Inflammatory macrophage treated with lipopolysaccharide for 4 hours (primary cell): ENCODE data around the gene ZDHHC14.
A peak's percentile ranks its signal among the peaks of the same experiment; 100 is the strongest.

Experiments used
- DNase-seq: peaks from one replicate; pipeline ENCODE4 v3.0.0-alpha.2; 2020

The ZDHHC14 gene

GRCh38 chr6:157650261-157650640, 269.3 kb downstream of the ZDHHC14 start:
- no peak for DNase-seq

DNA sequence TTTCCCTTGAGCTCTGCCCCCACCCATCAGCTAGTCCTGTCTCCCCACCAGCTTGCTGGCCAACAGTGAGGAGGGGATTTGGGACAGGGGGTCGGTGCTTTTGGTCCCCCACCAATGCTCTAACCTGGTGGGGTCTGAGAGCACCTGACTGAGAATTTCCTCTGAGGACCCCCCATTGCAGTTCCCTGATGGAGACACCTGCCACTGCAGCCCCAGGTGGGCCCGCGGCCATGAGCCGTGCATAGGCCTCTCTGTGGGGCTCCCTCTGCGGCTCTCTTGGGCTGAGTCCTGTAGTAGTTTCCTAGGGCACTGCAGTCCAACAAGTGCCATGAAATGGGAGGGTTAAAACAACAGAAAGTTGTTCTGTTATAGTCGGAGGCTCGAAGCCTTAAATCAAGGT, 269.8 kb downstream of the ZDHHC14 start:
- DNase-seq = no peak

DNA sequence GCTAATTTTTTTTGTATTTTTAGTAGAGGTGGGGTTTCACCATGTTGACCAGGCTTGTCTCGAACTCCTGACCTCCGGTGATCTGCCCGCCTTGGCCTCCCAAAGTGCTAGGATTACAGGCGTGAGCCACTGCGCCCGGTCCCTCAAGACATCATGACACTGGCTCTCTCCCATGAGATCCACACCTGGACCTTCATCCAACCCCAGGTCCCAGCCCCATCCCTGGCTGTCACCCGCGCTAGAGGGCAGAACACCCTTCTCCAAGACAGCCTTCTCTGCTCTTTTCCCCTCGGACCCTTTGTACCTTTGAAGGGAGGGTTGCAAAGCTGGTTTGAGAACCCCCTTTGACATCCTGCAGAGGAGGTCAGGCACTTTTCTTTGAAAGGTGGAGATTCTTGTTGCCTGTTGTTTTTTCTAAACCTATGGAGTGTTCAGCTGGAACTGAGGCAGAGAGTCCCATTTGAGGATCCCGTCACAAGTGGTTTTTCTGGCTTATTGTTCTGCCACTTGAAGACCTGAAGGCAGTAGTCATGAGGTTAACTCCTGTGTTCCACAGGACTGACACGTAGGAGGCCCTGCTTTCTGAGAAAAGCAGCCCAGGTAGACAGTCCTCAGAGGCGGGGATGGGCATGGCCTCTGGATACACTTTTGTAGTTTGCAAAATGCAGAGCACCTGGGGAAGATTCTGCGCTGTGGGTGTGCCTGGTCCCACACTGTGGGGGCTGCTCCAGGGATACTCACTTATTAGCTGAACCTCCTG, 270.9 kb downstream of the ZDHHC14 start:
- DNase-seq = no peak

- DNase-seq = no peak
Measured at GRCh38 chr6:157652601-157653363, 271.8 kb downstream of the ZDHHC14 start.

GRCh38 chr6:157653521-157653920, 272.5 kb downstream of the ZDHHC14 start:
- no peak for DNase-seq

DNA sequence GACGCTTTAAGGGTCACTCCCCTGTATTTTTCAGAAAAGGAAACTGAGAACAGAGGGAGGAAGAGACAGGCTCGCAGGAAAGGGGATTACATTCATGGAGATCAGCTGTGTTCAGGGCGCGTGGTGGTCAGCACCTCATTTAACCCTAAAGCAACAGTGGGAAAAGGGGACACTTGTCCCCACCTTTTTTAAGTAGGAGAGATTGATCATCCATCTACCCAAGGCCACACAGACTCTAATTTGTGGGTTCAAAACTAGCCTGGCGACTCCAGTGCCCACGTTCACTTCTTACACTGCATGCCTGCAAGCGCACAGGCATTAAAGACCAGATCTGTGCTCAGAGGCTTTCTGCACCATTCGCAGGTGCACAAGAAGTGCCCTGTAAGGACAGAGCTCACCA, 274.1 kb downstream of the ZDHHC14 start:
- no peak for DNase-seq

DNA sequence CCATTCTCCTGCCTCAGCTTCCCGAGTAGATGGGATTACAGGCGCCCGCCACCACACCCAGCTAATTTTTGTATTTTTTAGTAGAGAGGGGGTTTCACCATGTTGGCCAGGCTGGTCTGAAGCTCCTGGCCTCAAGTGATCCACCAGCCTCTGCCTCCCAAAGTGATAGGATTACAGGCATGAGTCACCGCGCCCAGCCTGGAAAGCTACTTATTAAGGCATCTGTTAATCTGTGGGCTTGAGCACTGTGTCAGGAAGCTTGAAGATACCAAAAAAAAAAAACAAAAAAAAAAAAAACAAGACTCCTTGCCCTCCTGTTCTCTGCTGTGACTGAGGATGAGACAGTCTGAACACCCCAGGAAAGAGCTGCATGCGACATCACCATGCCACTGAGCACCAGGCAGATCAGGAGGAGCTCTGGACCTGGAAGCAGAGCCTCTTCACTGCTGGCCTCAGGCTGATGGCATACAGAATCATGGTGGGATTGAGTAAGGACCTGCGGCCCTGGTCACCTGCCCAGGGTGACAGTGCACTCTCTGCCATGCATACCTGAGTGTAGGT, 275.5 kb downstream of the ZDHHC14 start:
- DNase-seq = no peak

DNA sequence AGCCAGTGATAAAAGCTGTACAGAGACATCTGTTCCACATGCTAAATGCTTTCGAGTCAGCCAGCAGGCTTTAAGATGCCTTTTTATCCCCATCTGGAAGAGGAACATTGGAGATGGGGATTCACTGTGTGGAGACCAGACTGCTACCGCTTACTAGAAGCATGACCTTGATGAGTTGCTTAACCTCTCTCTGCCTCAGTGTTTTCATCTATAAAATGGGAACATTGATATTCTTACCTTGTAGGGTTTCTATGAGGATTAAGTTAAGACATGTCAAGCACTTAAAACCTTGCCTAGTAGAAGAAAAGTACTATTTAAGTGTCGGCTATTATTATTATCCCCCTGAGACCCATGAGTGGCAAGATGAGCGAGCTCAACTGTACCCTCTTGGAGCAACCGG, 276.8 kb downstream of the ZDHHC14 start:
- no peak for DNase-seq

GRCh38 chr6:157658301-157658700, 277.3 kb downstream of the ZDHHC14 start:
- DNase-seq = no peak

GRCh38 chr6:157659536-157660271, 278.7 kb downstream of the ZDHHC14 start:
- no peak for DNase-seq

- no peak for DNase-seq
Measured at GRCh38 chr6:157660414-157660813, 279.4 kb downstream of the ZDHHC14 start.

DNA sequence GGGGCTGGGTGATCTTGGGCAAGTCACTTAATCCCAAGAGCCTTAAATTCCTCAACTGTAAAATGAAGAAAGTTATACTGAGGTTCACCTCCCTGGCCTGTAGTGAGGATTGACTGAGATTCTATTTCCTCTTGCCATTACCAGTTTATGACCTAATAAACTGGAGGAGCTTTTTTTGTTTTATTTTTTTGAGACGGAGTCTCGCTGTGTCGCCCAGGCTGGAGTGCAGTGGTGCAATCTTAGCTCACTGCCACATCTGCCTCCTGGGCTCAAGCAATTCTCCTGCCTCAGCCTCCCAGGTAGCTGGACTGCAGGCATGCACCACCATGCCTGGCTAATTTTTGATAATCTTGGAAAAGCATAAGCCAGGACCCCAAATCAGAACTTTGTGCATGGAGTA, 280.7 kb downstream of the ZDHHC14 start:
- DNase-seq = no peak

DNA sequence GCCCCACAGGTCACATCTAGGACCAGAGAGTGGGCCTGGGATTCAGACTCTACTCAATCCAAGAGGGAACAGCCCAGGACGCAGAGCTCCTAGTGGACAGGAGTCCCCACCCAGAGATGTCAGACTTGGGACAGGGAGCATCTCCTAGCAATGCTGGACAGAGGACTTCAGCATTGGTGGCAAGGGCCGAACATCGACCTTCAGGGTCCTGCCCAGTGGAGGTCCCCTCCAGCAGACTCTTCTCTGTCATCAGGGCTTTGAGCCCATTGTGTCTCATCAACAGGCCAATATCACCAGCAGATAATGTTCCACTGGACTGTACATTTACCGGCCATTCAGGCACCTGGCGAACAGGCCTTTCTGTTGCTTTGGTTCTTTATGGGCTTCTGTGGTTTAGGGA, 282.3 kb downstream of the ZDHHC14 start:
- DNase-seq = no peak

DNA sequence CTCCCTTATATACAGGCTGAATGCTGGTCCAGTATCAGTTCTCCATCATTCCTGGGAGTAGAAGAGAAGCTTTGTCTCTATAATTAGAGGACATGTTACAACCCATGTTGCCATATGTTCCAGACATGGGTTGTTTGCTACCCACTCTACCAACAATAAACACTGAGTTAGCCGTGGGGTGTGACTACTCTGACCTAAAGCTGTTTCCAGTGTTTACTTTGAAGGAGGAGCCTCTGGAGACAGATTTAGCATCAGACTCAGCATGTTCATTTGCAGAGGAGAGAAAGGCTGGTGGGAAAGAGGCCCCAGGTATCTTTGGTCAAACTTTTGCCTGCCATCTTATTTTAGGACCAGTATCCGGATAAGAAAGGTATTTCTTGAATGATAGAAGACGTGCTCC, 284.2 kb downstream of the ZDHHC14 start:
- no peak for DNase-seq

DNA sequence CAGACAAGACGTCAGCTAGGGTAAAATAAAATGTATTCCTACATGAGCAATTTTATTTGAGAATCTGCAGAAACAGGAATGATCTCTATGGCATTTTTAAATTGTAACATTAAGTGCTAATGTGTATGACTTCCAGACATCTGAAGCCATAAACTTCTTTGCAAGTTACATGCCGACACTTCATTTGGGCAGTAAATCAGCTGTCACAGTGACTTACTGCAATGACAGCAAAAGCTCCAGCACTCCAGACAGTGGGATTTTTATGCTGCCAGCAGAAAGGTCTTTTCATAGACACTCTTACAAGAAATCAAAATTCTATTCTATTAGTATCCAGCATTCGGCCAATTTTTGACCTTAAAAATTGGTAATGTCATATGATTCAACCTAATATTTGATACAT, 285.7 kb downstream of the ZDHHC14 start:
- DNase-seq = no peak

- DNase-seq = peak; percentile 54
Measured at GRCh38 chr6:157667211-157668008, 286.4 kb downstream of the ZDHHC14 start.

- no peak for DNase-seq
Measured at GRCh38 chr6:157668009-157668401, 287.0 kb downstream of the ZDHHC14 start.

GRCh38 chr6:157668713-157669112, 287.7 kb downstream of the ZDHHC14 start:
- no peak for DNase-seq

- no peak for DNase-seq
Measured at GRCh38 chr6:157669323-157669722, 288.3 kb downstream of the ZDHHC14 start.

DNA sequence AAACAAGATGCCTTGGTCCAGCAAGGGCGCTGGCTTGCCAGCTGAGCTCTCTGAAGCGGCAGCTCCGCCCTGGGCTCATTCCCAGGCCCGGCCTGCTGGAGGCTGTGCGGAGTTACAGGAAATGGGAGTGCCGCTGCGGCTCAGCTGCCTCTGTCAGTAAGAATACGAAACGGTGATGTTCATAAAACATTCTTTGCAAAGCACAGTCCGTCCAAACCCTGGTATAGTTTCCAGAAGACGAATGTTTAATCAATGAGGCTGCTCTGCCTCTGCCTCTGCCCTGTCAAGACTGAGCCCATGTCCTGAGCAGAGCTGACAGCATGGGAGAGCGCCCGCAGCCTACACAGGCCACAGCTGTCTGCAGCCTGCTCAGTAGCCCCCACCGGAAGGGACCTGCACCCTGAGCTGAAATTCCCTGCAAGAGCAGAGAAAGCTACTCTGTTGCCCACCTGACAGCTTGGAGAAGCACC, 288.8 kb downstream of the ZDHHC14 start:
- peak; percentile 40 for DNase-seq

DNA sequence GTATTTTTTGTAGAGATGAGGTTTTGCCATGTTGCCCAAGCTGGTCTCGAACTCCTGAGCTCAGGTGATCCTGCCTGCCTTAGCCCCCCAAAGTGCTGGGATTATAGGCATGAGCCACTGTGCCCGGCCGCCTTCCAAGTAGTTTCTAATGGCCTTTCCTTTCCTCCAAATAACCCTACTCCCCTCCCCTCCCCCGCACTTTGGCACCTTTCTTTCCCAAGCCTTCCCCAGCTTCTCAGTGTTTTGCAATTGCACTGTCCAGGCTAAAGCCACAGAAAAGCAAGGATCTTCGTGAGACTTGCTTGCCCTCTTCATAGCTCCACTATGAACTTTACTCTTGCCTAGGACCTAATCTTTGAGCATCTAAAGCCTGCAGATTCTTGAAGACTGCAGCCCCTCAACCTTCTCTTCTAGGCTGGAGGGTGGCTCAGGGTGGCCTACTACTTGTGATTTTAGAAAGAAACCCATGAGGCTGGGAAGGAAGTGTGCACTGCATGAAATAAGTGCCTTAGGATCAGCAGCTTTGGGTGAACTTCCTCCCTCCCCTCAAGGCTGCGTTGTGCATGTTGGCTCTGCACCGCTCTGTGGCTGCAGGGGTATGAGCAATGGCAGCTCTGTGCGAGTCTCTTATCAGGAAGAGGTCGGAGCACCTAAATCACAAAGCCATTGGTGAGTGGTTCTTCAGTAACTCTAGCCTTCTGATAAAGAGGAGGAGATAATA, 289.6 kb downstream of the ZDHHC14 start:
- peak; percentile 35 for DNase-seq
